ENCODE measurements around the gene DOCK2. TPM values are rescaled to one million over a fixed set of nuclear protein-coding genes. Genes with fewer than 3 reads are reported as not detected.

DOCK2 gene
- polyA plus RNA-seq, 2 of the 4 experiments (the other 2 are of a cell fraction): 2.1 to 4.6 TPM

DNA sequence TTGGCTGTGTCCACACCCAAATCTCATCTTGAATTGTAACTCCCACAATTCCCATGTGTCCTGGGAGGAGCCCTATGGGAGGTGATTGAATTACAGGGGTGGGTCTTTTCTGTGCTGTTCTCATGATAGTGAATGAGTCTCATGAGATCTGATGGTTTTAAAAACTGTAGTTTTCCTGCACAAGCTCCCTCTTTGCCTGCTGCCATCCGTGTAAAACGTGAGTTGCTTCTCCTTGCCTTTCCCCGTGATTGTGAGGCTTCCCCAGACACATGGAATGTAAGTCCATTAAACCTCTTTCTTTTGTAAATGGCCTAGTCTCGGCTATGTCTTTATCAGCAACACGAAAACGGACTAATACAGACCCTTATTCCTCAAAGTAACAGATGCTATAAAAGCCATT is 94.1 kb downstream of the DOCK2 start:
- TF ChIP-seq RCOR1 (IDR thresholded peaks at IDR 0.05; ENCODE audit: low read depth, low read length): no peak
- Histone ChIP-seq H3K4me2 (no peak overlapping the region), H3K4me3 (no peak overlapping the region), H3K27ac (no peak overlapping the region), H3K4me1 (no peaks in the 10 kb centered on the region), H3K9me3 (no peaks in the 10 kb centered on the region)
- CTCF ChIA-PET: interaction anchor here (0.9 kb wide), 1 partner anchor 11 kb away, joined by 3 read pairs; no protein-coding TSS in a partner anchor
- DNase-seq (ENCODE audit: low read depth in 1 of 2, low spot score in 1 of 2): no peak
- POLR2A ChIA-PET: no interaction called here
- 63% methylated on average over 6 of the region's 6 CpGs for WGBS (ENCODE audit: missing lambda C conversion rate)
- no peak for ATAC-seq
- no peak for FAIRE-seq

DNA sequence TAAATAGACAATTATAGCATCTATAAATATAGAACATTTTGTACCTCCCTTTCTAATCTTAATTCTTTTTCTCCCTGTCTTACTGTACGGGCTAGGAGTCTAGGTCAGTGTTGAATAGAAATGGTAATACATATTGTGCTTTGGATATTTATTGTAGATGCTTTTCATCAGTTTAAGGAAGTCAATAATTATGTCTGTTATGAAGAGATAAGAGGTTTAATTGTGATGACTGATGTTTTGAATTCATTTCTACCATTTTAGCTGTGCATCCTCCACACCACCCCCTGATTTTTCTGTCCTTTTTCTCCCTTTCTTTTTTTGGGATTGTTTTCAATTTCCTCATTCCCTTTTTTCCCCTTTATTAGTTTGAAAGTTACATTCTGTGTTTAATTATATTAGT is 95.8 kb downstream of the DOCK2 start:
- Histone ChIP-seq H3K4me1 (no peaks in the 10 kb centered on the region), H3K9me3 (no peaks in the 10 kb centered on the region), H3K4me2 (no peak overlapping the region), H3K27ac (no peak overlapping the region), H3K4me3 (no peak overlapping the region)
- DNase-seq (ENCODE audit: low read depth in 1 of 2, low spot score in 1 of 2) (no peak), ATAC-seq (no peak), FAIRE-seq (no peak)
- TF ChIP-seq MYC (IDR thresholded peaks at IDR 0.05; ENCODE audit: borderline replicate concordance, low read length): no peak
- TF ChIP-seq HDAC2 (IDR thresholded peaks at IDR 0.05): no peak
- no peak for TF ChIP-seq HOXB13 (CRISPR knock-in tag; IDR thresholded peaks at IDR 0.05; ENCODE audit: low read depth)
- no peak for TF ChIP-seq RARB (CRISPR knock-in tag; IDR thresholded peaks at IDR 0.05)
- ChIA-PET CTCF (no interaction called here), POLR2A (no interaction called here)
- WGBS (ENCODE audit: missing lambda C conversion rate): 30% methylated on average over 1 of the region's 1 CpG

DNA sequence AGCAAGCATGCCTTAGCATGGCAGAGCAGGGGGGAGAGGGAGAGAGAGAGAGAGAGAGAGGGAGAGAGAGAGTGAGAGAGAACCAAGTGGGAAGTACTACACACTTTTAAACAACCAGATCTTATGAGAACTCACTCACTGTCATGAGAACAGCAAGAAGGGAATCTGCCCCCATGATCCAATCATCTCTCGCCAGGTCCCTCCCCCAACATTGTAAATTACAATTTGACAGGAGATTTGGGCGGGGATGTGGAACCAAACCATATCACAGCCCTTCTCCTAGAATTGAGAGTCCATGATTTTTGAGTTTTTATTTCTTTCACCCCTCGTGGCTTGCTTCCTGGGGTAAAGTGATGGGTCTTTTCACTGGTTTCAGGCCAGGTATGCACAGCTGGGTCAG is 98.8 kb downstream of the DOCK2 start:
- Histone ChIP-seq H3K9me3 (no peaks in the 10 kb centered on the region), H3K4me1 (no peaks in the 10 kb centered on the region), H3K27ac (no peak overlapping the region), H3K4me2 (no peak overlapping the region), H3K4me3 (no peak overlapping the region)
- CTCF ChIA-PET: no interaction called here
- no peak for DNase-seq (ENCODE audit: low read depth in 1 of 2, low spot score in 1 of 2)
- no peak for ATAC-seq
- WGBS (ENCODE audit: missing lambda C conversion rate): 54% methylated on average over 3 of the region's 3 CpGs
- FAIRE-seq: no peak
- POLR2A ChIA-PET: no interaction called here
- no peak for TF ChIP-seq ZNF302 (CRISPR knock-in tag; IDR thresholded peaks at IDR 0.05)
- no peak for TF ChIP-seq ESRRA (IDR thresholded peaks at IDR 0.05; ENCODE audit: borderline replicate concordance, low read length)
- no peak for TF ChIP-seq RFX5 (IDR thresholded peaks at IDR 0.05)
- no peak for TF ChIP-seq NFE2L2 (conservative IDR thresholded peaks at IDR 0.05; ENCODE audit: low read length)
- TF ChIP-seq NR3C1 (IDR thresholded peaks at IDR 0.05): no peak
- TF ChIP-seq, protein P1, sequence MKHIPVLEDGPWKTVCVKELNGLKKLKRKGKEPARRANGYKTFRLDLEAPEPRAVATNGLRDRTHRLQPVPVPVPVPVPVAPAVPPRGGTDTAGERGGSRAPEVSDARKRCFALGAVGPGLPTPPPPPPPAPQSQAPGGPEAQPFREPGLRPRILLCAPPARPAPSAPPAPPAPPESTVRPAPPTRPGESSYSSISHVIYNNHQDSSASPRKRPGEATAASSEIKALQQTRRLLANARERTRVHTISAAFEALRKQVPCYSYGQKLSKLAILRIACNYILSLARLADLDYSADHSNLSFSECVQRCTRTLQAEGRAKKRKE (CRISPR knock-in tag; IDR thresholded peaks at IDR 0.05; ENCODE audit: low read depth): no peak
- no peak for TF ChIP-seq HOXB13 (CRISPR knock-in tag; IDR thresholded peaks at IDR 0.05; ENCODE audit: low read depth)
- no peak for TF ChIP-seq JUNB (IDR thresholded peaks at IDR 0.05)

DNA sequence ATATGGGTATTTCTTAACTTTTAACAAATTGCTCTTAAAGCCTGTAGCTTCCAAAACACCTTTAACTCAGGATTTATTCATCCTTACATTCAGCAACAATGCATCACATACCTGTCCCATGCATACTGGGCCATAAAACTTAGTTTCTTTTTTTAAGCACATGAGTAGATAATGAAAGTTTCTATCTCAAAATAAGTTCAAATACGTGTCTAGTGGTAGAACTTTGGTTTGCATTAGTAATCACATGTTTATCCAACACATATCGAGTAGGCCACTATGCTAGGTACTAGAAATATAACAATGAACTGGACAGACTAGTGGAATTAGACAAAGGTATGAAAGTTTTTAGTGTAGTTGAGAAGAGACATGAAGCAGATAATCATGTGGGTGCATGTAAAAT is 99.6 kb downstream of the DOCK2 start:
- H3K4me1 ChIP-seq: no peaks in the 10 kb centered on the region
- POLR2A ChIA-PET: no interaction called here
- ATAC-seq (no peak), DNase-seq (ENCODE audit: low read depth in 1 of 2, low spot score in 1 of 2) (no peak), FAIRE-seq (peak; percentile 54)
- H3K4me2 ChIP-seq: no peak overlapping the region
- CTCF ChIA-PET: no interaction called here
- no peaks in the 10 kb centered on the region for H3K9me3 ChIP-seq
- H3K27ac ChIP-seq: no peak overlapping the region
- TF ChIP-seq ZC3H11A (IDR thresholded peaks at IDR 0.05): no peak
- TF ChIP-seq CEBPB (IDR thresholded peaks at IDR 0.05): no peak
- TF ChIP-seq, protein P2, sequence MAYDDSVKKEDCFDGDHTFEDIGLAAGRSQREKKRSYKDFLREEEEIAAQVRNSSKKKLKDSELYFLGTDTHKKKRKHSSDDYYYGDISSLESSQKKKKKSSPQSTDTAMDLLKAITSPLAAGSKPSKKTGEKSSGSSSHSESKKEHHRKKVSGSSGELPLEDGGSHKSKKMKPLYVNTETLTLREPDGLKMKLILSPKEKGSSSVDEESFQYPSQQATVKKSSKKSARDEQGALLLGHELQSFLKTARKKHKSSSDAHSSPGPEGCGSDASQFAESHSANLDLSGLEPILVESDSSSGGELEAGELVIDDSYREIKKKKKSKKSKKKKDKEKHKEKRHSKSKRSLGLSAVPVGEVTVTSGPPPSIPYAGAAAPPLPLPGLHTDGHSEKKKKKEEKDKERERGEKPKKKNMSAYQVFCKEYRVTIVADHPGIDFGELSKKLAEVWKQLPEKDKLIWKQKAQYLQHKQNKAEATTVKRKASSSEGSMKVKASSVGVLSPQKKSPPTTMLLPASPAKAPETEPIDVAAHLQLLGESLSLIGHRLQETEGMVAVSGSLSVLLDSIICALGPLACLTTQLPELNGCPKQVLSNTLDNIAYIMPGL (CRISPR knock-in tag; IDR thresholded peaks at IDR 0.05; ENCODE audit: borderline replicate concordance): no peak
- TF ChIP-seq, protein P3, sequence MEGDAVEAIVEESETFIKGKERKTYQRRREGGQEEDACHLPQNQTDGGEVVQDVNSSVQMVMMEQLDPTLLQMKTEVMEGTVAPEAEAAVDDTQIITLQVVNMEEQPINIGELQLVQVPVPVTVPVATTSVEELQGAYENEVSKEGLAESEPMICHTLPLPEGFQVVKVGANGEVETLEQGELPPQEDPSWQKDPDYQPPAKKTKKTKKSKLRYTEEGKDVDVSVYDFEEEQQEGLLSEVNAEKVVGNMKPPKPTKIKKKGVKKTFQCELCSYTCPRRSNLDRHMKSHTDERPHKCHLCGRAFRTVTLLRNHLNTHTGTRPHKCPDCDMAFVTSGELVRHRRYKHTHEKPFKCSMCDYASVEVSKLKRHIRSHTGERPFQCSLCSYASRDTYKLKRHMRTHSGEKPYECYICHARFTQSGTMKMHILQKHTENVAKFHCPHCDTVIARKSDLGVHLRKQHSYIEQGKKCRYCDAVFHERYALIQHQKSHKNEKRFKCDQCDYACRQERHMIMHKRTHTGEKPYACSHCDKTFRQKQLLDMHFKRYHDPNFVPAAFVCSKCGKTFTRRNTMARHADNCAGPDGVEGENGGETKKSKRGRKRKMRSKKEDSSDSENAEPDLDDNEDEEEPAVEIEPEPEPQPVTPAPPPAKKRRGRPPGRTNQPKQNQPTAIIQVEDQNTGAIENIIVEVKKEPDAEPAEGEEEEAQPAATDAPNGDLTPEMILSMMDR (IDR thresholded peaks at IDR 0.05): no peak
- no peak for TF ChIP-seq POLR2AphosphoS2 (conservative IDR thresholded peaks at IDR 0.05; ENCODE audit: low read length)
- no peak for TF ChIP-seq RNF2 (IDR thresholded peaks at IDR 0.05; ENCODE audit: borderline replicate concordance, low read depth)
- TF ChIP-seq ZSCAN20 (CRISPR knock-in tag; IDR thresholded peaks at IDR 0.05): no peak
- no peak for TF ChIP-seq SREBF2 (IDR thresholded peaks at IDR 0.05)
- no peak for TF ChIP-seq BHLHE40 (IDR thresholded peaks at IDR 0.05; ENCODE audit: low read depth, low read length)
- TF ChIP-seq, protein P4, sequence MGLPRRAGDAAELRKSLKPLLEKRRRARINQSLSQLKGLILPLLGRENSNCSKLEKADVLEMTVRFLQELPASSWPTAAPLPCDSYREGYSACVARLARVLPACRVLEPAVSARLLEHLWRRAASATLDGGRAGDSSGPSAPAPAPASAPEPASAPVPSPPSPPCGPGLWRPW (IDR thresholded peaks at IDR 0.05): no peak
- TF ChIP-seq SMC3 (IDR thresholded peaks at IDR 0.05): no peak
- TF ChIP-seq, protein P5, sequence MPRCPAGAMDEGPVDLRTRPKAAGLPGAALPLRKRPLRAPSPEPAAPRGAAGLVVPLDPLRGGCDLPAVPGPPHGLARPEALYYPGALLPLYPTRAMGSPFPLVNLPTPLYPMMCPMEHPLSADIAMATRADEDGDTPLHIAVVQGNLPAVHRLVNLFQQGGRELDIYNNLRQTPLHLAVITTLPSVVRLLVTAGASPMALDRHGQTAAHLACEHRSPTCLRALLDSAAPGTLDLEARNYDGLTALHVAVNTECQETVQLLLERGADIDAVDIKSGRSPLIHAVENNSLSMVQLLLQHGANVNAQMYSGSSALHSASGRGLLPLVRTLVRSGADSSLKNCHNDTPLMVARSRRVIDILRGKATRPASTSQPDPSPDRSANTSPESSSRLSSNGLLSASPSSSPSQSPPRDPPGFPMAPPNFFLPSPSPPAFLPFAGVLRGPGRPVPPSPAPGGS (IDR thresholded peaks at IDR 0.05): no peak
- no peak for TF ChIP-seq ZFP36 (IDR thresholded peaks at IDR 0.05; ENCODE audit: borderline replicate concordance, partially characterized antibody)
- H3K4me3 ChIP-seq: no peak overlapping the region
- 53% methylated on average over 2 of the region's 2 CpGs for WGBS (ENCODE audit: missing lambda C conversion rate)

All from A549 (cell line).